Parathyroid adenoma (tissue), 2 donors: ENCODE data around the gene HTR7.
"Not testable (repeated sequence)": the region's sequence is repeated elsewhere in the genome, so short reads cannot be mapped to it uniquely, and the experiment has no call there.

Experiments used
- H2AFZ ChIP-seq: fragments of 300-600 bp; sonication (generic); one replicate; pipeline ENCODE4 v1.7.0; 2017; ENCODE audit warnings: antibody characterized with exemption, mild to moderate bottlenecking
- H3K27ac ChIP-seq: fragments of 300-600 bp; sonication (generic); one replicate; pipeline ENCODE4 v1.7.0; 2017
- H3K27me3 ChIP-seq: fragments of 300-600 bp; sonication (generic); one replicate; pipeline ENCODE4 v1.7.0; 2017; ENCODE audit warnings: low read length; ENCODE audit not compliant: control insufficient read depth, insufficient read depth
- H3K36me3 ChIP-seq: fragments of 300-600 bp; sonication (generic); one replicate; pipeline ENCODE4 v1.7.0; 2017; ENCODE audit warnings: low read length; ENCODE audit not compliant: control insufficient read depth, insufficient read depth
- H3K4me1 ChIP-seq: fragments of 300-600 bp; sonication (generic); one replicate; pipeline ENCODE4 v1.7.0; 2017; ENCODE audit warnings: control low read depth
- H3K4me2 ChIP-seq: fragments of 300-600 bp; sonication (generic); one replicate; pipeline ENCODE4 v1.7.0; 2017; ENCODE audit warnings: low read length
- H3K4me3 ChIP-seq: fragments of 300-600 bp; sonication (generic); one replicate; pipeline ENCODE4 v1.7.0; 2017; ENCODE audit warnings: low read depth, low read length
- H3K79me2 ChIP-seq: fragments of 300-600 bp; sonication (generic); one replicate; pipeline ENCODE4 v1.7.0; 2017; ENCODE audit warnings: control low read depth
- H3K9ac ChIP-seq: fragments of 300-600 bp; sonication (generic); one replicate; pipeline ENCODE4 v1.7.0; 2017; ENCODE audit warnings: mild to moderate bottlenecking
- H3K9me3 ChIP-seq: fragments of 300-600 bp; sonication (generic); one replicate; pipeline ENCODE4 v1.7.0; 2017; ENCODE audit warnings: low read length; ENCODE audit not compliant: control insufficient read depth
- CTCF ChIP-seq: fragments of 300-600 bp; sonication (generic); IDR thresholded peaks from one replicate; pipeline ENCODE4 v1.7.0; 2017; ENCODE audit warnings: antibody characterized with exemption, mild to moderate bottlenecking
- donor health status: primary hyperparathyroidism.

Gene HTR7

GRCh38 chr10:90857635-90858460, at the start of gene HTR7:
Gene HTR7 (minus strand): TSS chr10:90858039. CDS start chr10:90857671, 368 bp downstream.
- no peaks in the 10 kb centered on the region for H3K9me3 ChIP-seq
- H3K27me3 ChIP-seq, result no peaks in the 10 kb centered on the region
- peak within 1 kb of the TSS; percentile 71 for H3K27ac ChIP-seq
- H3K79me2 ChIP-seq, result no peaks in the 10 kb centered on the region
- peak within 1 kb of the TSS; percentile 97 for H2AFZ ChIP-seq
- peak within 1 kb of the TSS; percentile 58 for H3K9ac ChIP-seq
- H3K4me2 ChIP-seq, result peak within 1 kb of the TSS; percentile 85
- no peaks in the 10 kb centered on the region for H3K4me1 ChIP-seq
- H3K4me3 ChIP-seq, result peak within 1 kb of the TSS; percentile 67
- H3K36me3 ChIP-seq, result no peaks in the 10 kb centered on the region
- TF ChIP-seq CTCF, result peak; percentile 44

- no peaks in the 10 kb centered on the region for H3K27me3 ChIP-seq
- H3K9ac ChIP-seq, result no peak overlapping the region
- H2AFZ ChIP-seq, result no peak overlapping the region
- no peak for TF ChIP-seq CTCF
- no peak overlapping the region for H3K4me3 ChIP-seq
- H3K4me1 ChIP-seq, result no peaks in the 10 kb centered on the region
- H3K9me3 ChIP-seq, result no peaks in the 10 kb centered on the region
- H3K4me2 ChIP-seq, result no peak overlapping the region
- no peak overlapping the region for H3K27ac ChIP-seq
- no peaks in the 10 kb centered on the region for H3K79me2 ChIP-seq
- no peaks in the 10 kb centered on the region for H3K36me3 ChIP-seq
These were observed 48.8 kb upstream of the HTR7 start for GRCh38 chr10:90906596-90906995.

- Histone ChIP-seq H3K4me3 (no peak overlapping the region), H3K4me2 (no peak overlapping the region), H3K4me1 (no peaks in the 10 kb centered on the region), H3K36me3 (no peaks in the 10 kb centered on the region), H3K27ac (no peak overlapping the region), H2AFZ (no peak overlapping the region), H3K9ac (no peak overlapping the region), H3K79me2 (no peaks in the 10 kb centered on the region), H3K27me3 (no peaks in the 10 kb centered on the region), H3K9me3 (no peaks in the 10 kb centered on the region)
- no peak for TF ChIP-seq CTCF
These were observed 48.1 kb upstream of the HTR7 start for GRCh38 chr10:90905925-90906324.

- not testable (repeated sequence) for H3K4me1 ChIP-seq, H3K27me3 ChIP-seq, H2AFZ ChIP-seq, H3K4me2 ChIP-seq, H3K4me3 ChIP-seq, H3K36me3 ChIP-seq, H3K9me3 ChIP-seq, H3K9ac ChIP-seq, H3K27ac ChIP-seq, H3K79me2 ChIP-seq
These were observed 39.1 kb upstream of the HTR7 start for GRCh38 chr10:90896916-90897315.

GRCh38 chr10:90893190-90893589, 35.4 kb upstream of the HTR7 start:
- Histone ChIP-seq H3K4me1 (no peaks in the 10 kb centered on the region), H3K27ac (no peak overlapping the region), H3K9ac (no peak overlapping the region), H3K36me3 (no peaks in the 10 kb centered on the region), H3K79me2 (peaks cover 2% of the 10 kb centered on the region), H2AFZ (no peak overlapping the region), H3K27me3 (no peaks in the 10 kb centered on the region), H3K4me3 (no peak overlapping the region), H3K4me2 (no peak overlapping the region), H3K9me3 (no peaks in the 10 kb centered on the region)
- TF ChIP-seq CTCF, result no peak
